Bone marrow (tissue), 2 donors: ENCODE data around the gene MOB3B.
"Not testable (repeated sequence)": the region's sequence is repeated elsewhere in the genome, so short reads cannot be mapped to it uniquely, and the experiment has no call there.

Experiments used
- DNase-seq, 2 donors: peaks; one replicate each; lab custom pipeline; 2025; lab: John Stamatoyannopoulos, UW

The MOB3B gene

GRCh38 chr9:27518809-27519208 lies 10.8 kb downstream of the MOB3B start:
- DNase-seq: no peak

- no peak for DNase-seq
These were observed 11.6 kb downstream of the MOB3B start for GRCh38 chr9:27518006-27518405.

GRCh38 chr9:27514551-27514950 lies 15.1 kb downstream of the MOB3B start:
- no peak for DNase-seq

GRCh38 chr9:27511771-27512170 lies 17.8 kb downstream of the MOB3B start:
- DNase-seq: no peak

GRCh38 chr9:27510780-27511179 lies 18.8 kb downstream of the MOB3B start:
- no peak for DNase-seq

GRCh38 chr9:27506981-27507380 lies 22.6 kb downstream of the MOB3B start:
- no peak for DNase-seq

- no peak for DNase-seq
These were observed 23.9 kb downstream of the MOB3B start for GRCh38 chr9:27505744-27506161.

- DNase-seq: no peak
These were observed 25.4 kb downstream of the MOB3B start for GRCh38 chr9:27504259-27504658.

- no peak for DNase-seq
These were observed 26.0 kb downstream of the MOB3B start for GRCh38 chr9:27503623-27504022.

GRCh38 chr9:27500902-27501301 lies 28.7 kb downstream of the MOB3B start:
- not testable (repeated sequence) for DNase-seq

- DNase-seq: peak in 1 of 2 donors; percentile 61
These were observed 30.2 kb downstream of the MOB3B start for GRCh38 chr9:27499451-27499850.

- DNase-seq: no peak
These were observed 31.7 kb downstream of the MOB3B start for GRCh38 chr9:27497883-27498417.

- no peak for DNase-seq
These were observed 33.5 kb downstream of the MOB3B start for GRCh38 chr9:27496135-27496504.

- DNase-seq: no peak
These were observed 34.0 kb downstream of the MOB3B start for GRCh38 chr9:27495480-27496134.

GRCh38 chr9:27491154-27491553 lies 38.5 kb downstream of the MOB3B start:
- peak in 1 of 2 donors; percentile 65 for DNase-seq

- peak in 1 of 2 donors; percentile 53 for DNase-seq
These were observed 40.3 kb downstream of the MOB3B start for GRCh38 chr9:27489087-27489876.

- no peak for DNase-seq
These were observed 41.7 kb downstream of the MOB3B start for GRCh38 chr9:27487927-27488326.

GRCh38 chr9:27487128-27487640 lies 42.4 kb downstream of the MOB3B start:
- no peak for DNase-seq

- no peak for DNase-seq
These were observed 44.5 kb downstream of the MOB3B start for GRCh38 chr9:27485158-27485557.

- DNase-seq: no peak
These were observed 46.0 kb downstream of the MOB3B start for GRCh38 chr9:27483576-27483975.

- DNase-seq: no peak
These were observed 46.9 kb downstream of the MOB3B start for GRCh38 chr9:27482709-27483108.

- DNase-seq: no peak
These were observed 51.3 kb downstream of the MOB3B start for GRCh38 chr9:27478322-27478721.

GRCh38 chr9:27476870-27477515 lies 52.6 kb downstream of the MOB3B start:
- DNase-seq: no peak
